ENCODE measurements around the gene PRR3. TPM values are rescaled to one million over a fixed set of nuclear protein-coding genes. Genes with fewer than 3 reads are reported as not detected.

Gene PRR3
- total and polyA plus RNA-seq, 2 of the 13 experiments (the other 11 are each of a cell fraction or from before 2014, with no cell fraction given), result 14.6 to 21.2 TPM

- peak; percentile 17; the same call in 1 of the 2 replicates for TF ChIP-seq CSRNP1 (CRISPR knock-in tag; IDR thresholded peaks at IDR 0.05)
- peak; percentile 76; the same call in 1 of the 2 replicates for TF ChIP-seq ZNF879 (CRISPR knock-in tag; IDR thresholded peaks at IDR 0.05)
- TF ChIP-seq ZNF577 (CRISPR knock-in tag; IDR thresholded peaks at IDR 0.05; ENCODE audit: borderline replicate concordance, low read depth), result no peak
- TF ChIP-seq POGK (CRISPR knock-in tag; conservative IDR thresholded peaks at IDR 0.05), result peak; percentile 97
- peak; percentile 73; the same call in 1 of the 2 replicates for TF ChIP-seq TARDBP (CRISPR knock-in tag; IDR thresholded peaks at IDR 0.05)
- TF ChIP-seq ZNF121 (CRISPR knock-in tag; IDR thresholded peaks at IDR 0.05), result peak; percentile 95
- peak; percentile 89; the same call in 1 of the 2 replicates for TF ChIP-seq ZNF691 (CRISPR knock-in tag; IDR thresholded peaks at IDR 0.05; ENCODE audit: borderline replicate concordance, low read depth)
- no peak for TF ChIP-seq MBNL3 (CRISPR knock-in tag; conservative IDR thresholded peaks at IDR 0.05)
- TF ChIP-seq IKZF4 (CRISPR knock-in tag; IDR thresholded peaks at IDR 0.05; ENCODE audit: borderline replicate concordance, low read depth, not compliant biosample characterization), result peak; percentile 94
- TF ChIP-seq HCFC1 (IDR thresholded peaks at IDR 0.05; ENCODE audit: low read depth, low read length), result peak; percentile 48
- peak; percentile 93 for TF ChIP-seq AKAP8 (CRISPR knock-in tag; IDR thresholded peaks at IDR 0.05)
- TF ChIP-seq PLRG1 (conservative IDR thresholded peaks at IDR 0.05), result no peak
- peak; percentile 90 for TF ChIP-seq ZNF574 (CRISPR knock-in tag; IDR thresholded peaks at IDR 0.05)
- TF ChIP-seq ZMYM3 (CRISPR knock-in tag; IDR thresholded peaks at IDR 0.05), result no peak
- peak; percentile 87 for TF ChIP-seq TBP (CRISPR knock-in tag; IDR thresholded peaks at IDR 0.05)
- TF ChIP-seq HMGA1 (CRISPR knock-in tag; conservative IDR thresholded peaks at IDR 0.05), result no peak
- no peak for TF ChIP-seq FOXA1 (IDR thresholded peaks at IDR 0.05)
- peak; percentile 64 for TF ChIP-seq FOXA1 (CRISPR knock-in tag; IDR thresholded peaks at IDR 0.05)
- peak; percentile 98 for TF ChIP-seq KDM3A (CRISPR knock-in tag; IDR thresholded peaks at IDR 0.05; ENCODE audit: low read depth)
Measured at GRCh38 chr6:30571075-30571761, 14.1 kb downstream of the PRR3 start, which contains the start of gene ABCF1 (continued).
